Measurements from ENCODE around the gene SNTN.
A peak's percentile ranks its signal among the peaks of the same experiment; 100 is the strongest.
"Not testable (repeated sequence)": the region's sequence is repeated elsewhere in the genome, so short reads cannot be mapped to it uniquely, and the experiment has no call there.

Gene SNTN

DNA sequence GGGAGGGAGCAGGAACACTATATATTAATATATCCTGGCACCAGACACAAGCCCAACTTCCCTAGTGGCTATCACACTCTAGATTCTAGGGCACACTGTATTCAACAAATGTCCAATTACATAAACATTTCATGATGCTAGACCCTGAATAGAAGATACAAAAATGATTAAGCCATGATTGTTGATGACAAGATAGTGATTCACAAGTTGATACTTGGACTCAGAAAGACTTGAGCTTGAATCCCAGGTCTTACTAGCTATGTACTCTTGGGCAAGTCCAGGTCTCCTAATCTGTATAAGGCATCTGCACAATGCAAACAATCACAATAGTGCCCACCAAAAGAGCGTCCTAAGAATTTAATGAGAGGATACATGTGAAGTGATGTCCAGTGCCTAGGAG, 10.0 kb upstream of the SNTN start:
- no peaks in the 10 kb centered on the region for H3K36me3 ChIP-seq (ENCODE audit: control insufficient read depth, insufficient read depth, low read length)
- no peaks in the 10 kb centered on the region for H3K9me3 ChIP-seq (ENCODE audit: control insufficient read depth, insufficient read depth, low read depth, low read length)
- peaks cover 9% of the 10 kb centered on the region; the same call in 1 of the 2 replicates for H3K4me1 ChIP-seq (ENCODE audit: control insufficient read depth, insufficient read depth, low read length)
- H3K27me3 ChIP-seq (ENCODE audit: control insufficient read depth, insufficient read depth, low read length) = no peaks in the 10 kb centered on the region
- no peak overlapping the region for H3K27ac ChIP-seq (ENCODE audit: low read depth, low read length)
- H3K9ac ChIP-seq (ENCODE audit: low read length) = no peak overlapping the region
- H3K4me3 ChIP-seq (ENCODE audit: low read depth, low read length) = no peak overlapping the region

- H3K4me1 ChIP-seq (ENCODE audit: control insufficient read depth, insufficient read depth, low read length) = peaks cover 9% of the 10 kb centered on the region; the same call in 1 of the 2 replicates
- H3K27ac ChIP-seq (ENCODE audit: low read depth, low read length) = no peak overlapping the region
- no peaks in the 10 kb centered on the region for H3K9me3 ChIP-seq (ENCODE audit: control insufficient read depth, insufficient read depth, low read depth, low read length)
- H3K36me3 ChIP-seq (ENCODE audit: control insufficient read depth, insufficient read depth, low read length) = no peaks in the 10 kb centered on the region
- H3K9ac ChIP-seq (ENCODE audit: low read length) = no peak overlapping the region
- H3K4me3 ChIP-seq (ENCODE audit: low read depth, low read length) = peak overlapping the region; percentile 91
- H3K27me3 ChIP-seq (ENCODE audit: control insufficient read depth, insufficient read depth, low read length) = no peaks in the 10 kb centered on the region
These were observed 8.2 kb upstream of the SNTN start for GRCh38 chr3:63644212-63644797.

- peak overlapping the region; percentile 91 for H3K4me3 ChIP-seq (ENCODE audit: low read depth, low read length)
- not testable (repeated sequence) for H3K4me1 ChIP-seq (ENCODE audit: control insufficient read depth, insufficient read depth, low read length); H3K27me3 ChIP-seq (ENCODE audit: control insufficient read depth, insufficient read depth, low read length); H3K27ac ChIP-seq (ENCODE audit: low read depth, low read length); H3K9me3 ChIP-seq (ENCODE audit: control insufficient read depth, insufficient read depth, low read depth, low read length); H3K36me3 ChIP-seq (ENCODE audit: control insufficient read depth, insufficient read depth, low read length)
- peak overlapping the region; percentile 69 for H3K9ac ChIP-seq (ENCODE audit: low read length)
These were observed 7.3 kb upstream of the SNTN start for GRCh38 chr3:63644928-63645781.

DNA sequence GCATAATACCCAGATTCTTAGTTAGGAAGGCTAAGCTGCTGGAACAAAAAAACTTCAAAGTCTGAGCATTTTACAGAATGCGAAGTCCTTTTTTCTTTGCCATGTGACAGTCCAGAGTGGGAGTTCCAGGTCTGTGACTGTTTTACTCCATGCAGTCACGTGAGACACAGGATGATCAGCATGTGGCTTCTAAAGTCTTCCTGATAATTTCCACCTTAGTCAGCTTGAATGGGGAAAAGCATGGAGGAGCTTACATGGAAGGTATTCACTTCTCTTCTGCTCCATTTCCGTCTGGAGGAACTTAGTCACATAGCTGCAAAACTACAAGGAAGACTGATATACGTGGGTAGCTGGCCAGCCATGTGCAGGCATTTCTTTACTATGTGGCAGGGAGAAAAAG, 1.7 kb downstream of the SNTN start:
- H3K27ac ChIP-seq (ENCODE audit: low read depth, low read length) = no peak overlapping the region
- no peaks in the 10 kb centered on the region for H3K36me3 ChIP-seq (ENCODE audit: control insufficient read depth, insufficient read depth, low read length)

DNA sequence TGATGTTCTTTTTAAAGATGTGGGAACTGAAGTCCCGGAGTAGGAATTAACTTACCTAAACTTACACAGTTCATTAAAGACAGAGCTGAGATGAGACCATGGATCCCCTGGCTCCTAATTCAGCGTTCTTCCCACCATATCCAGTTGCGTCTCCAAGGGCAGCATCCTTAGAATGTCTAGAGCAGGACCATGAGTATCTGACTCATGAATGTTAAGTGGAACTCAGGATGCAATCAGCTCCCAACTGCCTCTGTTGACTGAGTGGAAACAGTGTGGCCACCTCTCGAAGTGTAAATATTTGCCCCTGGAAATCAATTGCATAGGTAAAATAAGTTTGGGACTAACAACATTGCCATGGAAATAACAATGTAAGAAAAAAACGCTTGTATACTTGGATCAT, 2.5 kb downstream of the SNTN start:
- Histone ChIP-seq H3K4me3 (ENCODE audit: low read depth, low read length) (no peak overlapping the region), H3K9me3 (ENCODE audit: control insufficient read depth, insufficient read depth, low read depth, low read length) (no peaks in the 10 kb centered on the region), H3K4me1 (ENCODE audit: control insufficient read depth, insufficient read depth, low read length) (no peaks in the 10 kb centered on the region), H3K36me3 (ENCODE audit: control insufficient read depth, insufficient read depth, low read length) (no peaks in the 10 kb centered on the region), H3K27me3 (ENCODE audit: control insufficient read depth, insufficient read depth, low read length) (no peaks in the 10 kb centered on the region), H3K9ac (ENCODE audit: low read length) (no peak overlapping the region), H3K27ac (ENCODE audit: low read depth, low read length) (no peak overlapping the region)

More for the DNA sequence above, 1.7 kb downstream of the SNTN start:
- H3K4me1 ChIP-seq (ENCODE audit: control insufficient read depth, insufficient read depth, low read length) = no peaks in the 10 kb centered on the region
- H3K4me3 ChIP-seq (ENCODE audit: low read depth, low read length) = no peak overlapping the region
- H3K27me3 ChIP-seq (ENCODE audit: control insufficient read depth, insufficient read depth, low read length) = no peaks in the 10 kb centered on the region
- H3K9me3 ChIP-seq (ENCODE audit: control insufficient read depth, insufficient read depth, low read depth, low read length) = no peaks in the 10 kb centered on the region
- no peak overlapping the region for H3K9ac ChIP-seq (ENCODE audit: low read length)

GRCh38 chr3:63655519-63655918, 3.0 kb downstream of the SNTN start:
- H3K27me3 ChIP-seq (ENCODE audit: control insufficient read depth, insufficient read depth, low read length) = no peaks in the 10 kb centered on the region
- H3K36me3 ChIP-seq (ENCODE audit: control insufficient read depth, insufficient read depth, low read length) = no peaks in the 10 kb centered on the region
- no peak overlapping the region for H3K27ac ChIP-seq (ENCODE audit: low read depth, low read length)
- H3K4me3 ChIP-seq (ENCODE audit: low read depth, low read length) = no peak overlapping the region
- H3K9me3 ChIP-seq (ENCODE audit: control insufficient read depth, insufficient read depth, low read depth, low read length) = no peaks in the 10 kb centered on the region
- H3K4me1 ChIP-seq (ENCODE audit: control insufficient read depth, insufficient read depth, low read length) = no peaks in the 10 kb centered on the region
- no peak overlapping the region for H3K9ac ChIP-seq (ENCODE audit: low read length)

GRCh38 chr3:63656786-63657185, 4.3 kb downstream of the SNTN start:
- no peaks in the 10 kb centered on the region for H3K9me3 ChIP-seq (ENCODE audit: control insufficient read depth, insufficient read depth, low read depth, low read length)
- no peak overlapping the region for H3K9ac ChIP-seq (ENCODE audit: low read length)
- H3K4me3 ChIP-seq (ENCODE audit: low read depth, low read length) = no peak overlapping the region
- H3K36me3 ChIP-seq (ENCODE audit: control insufficient read depth, insufficient read depth, low read length) = no peaks in the 10 kb centered on the region
- no peaks in the 10 kb centered on the region for H3K27me3 ChIP-seq (ENCODE audit: control insufficient read depth, insufficient read depth, low read length)
- no peaks in the 10 kb centered on the region for H3K4me1 ChIP-seq (ENCODE audit: control insufficient read depth, insufficient read depth, low read length)
- no peak overlapping the region for H3K27ac ChIP-seq (ENCODE audit: low read depth, low read length)

GRCh38 chr3:63661242-63661641, 8.8 kb downstream of the SNTN start:
- Histone ChIP-seq H3K9ac (ENCODE audit: low read length) (no peak overlapping the region), H3K27me3 (ENCODE audit: control insufficient read depth, insufficient read depth, low read length) (no peaks in the 10 kb centered on the region), H3K4me3 (ENCODE audit: low read depth, low read length) (no peak overlapping the region), H3K27ac (ENCODE audit: low read depth, low read length) (no peak overlapping the region), H3K9me3 (ENCODE audit: control insufficient read depth, insufficient read depth, low read depth, low read length) (no peaks in the 10 kb centered on the region), H3K4me1 (ENCODE audit: control insufficient read depth, insufficient read depth, low read length) (no peaks in the 10 kb centered on the region), H3K36me3 (ENCODE audit: control insufficient read depth, insufficient read depth, low read length) (no peaks in the 10 kb centered on the region)

DNA sequence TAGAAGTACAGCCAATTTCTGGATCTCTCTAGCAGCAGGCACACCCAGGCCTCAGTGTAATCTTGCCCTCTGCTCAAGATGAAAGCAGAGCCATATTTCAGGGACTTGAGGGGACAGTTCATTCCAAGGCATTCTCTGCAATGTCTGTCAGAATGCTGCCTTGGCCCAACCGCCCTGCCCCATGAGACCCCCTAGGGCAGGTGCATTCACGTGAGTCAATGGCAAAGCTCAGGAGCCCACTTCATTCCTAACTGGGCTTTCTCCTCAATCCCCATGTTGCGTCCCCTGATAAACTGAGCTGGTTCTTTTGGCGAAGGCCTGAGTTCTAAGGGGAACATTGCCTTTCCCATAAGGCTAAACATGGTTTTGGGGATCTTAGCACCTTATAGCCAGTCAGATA, 9.5 kb downstream of the SNTN start:
- no peak overlapping the region for H3K9ac ChIP-seq (ENCODE audit: low read length)
- no peaks in the 10 kb centered on the region for H3K4me1 ChIP-seq (ENCODE audit: control insufficient read depth, insufficient read depth, low read length)
- no peaks in the 10 kb centered on the region for H3K36me3 ChIP-seq (ENCODE audit: control insufficient read depth, insufficient read depth, low read length)
- no peak overlapping the region for H3K4me3 ChIP-seq (ENCODE audit: low read depth, low read length)
- no peaks in the 10 kb centered on the region for H3K27me3 ChIP-seq (ENCODE audit: control insufficient read depth, insufficient read depth, low read length)
- H3K27ac ChIP-seq (ENCODE audit: low read depth, low read length) = no peak overlapping the region
- no peaks in the 10 kb centered on the region for H3K9me3 ChIP-seq (ENCODE audit: control insufficient read depth, insufficient read depth, low read depth, low read length)

GRCh38 chr3:63662500-63662899, 10.0 kb downstream of the SNTN start:
- Histone ChIP-seq H3K27me3 (ENCODE audit: control insufficient read depth, insufficient read depth, low read length) (no peaks in the 10 kb centered on the region), H3K4me1 (ENCODE audit: control insufficient read depth, insufficient read depth, low read length) (no peaks in the 10 kb centered on the region), H3K9ac (ENCODE audit: low read length) (no peak overlapping the region), H3K9me3 (ENCODE audit: control insufficient read depth, insufficient read depth, low read depth, low read length) (no peaks in the 10 kb centered on the region), H3K4me3 (ENCODE audit: low read depth, low read length) (no peak overlapping the region), H3K27ac (ENCODE audit: low read depth, low read length) (no peak overlapping the region), H3K36me3 (ENCODE audit: control insufficient read depth, insufficient read depth, low read length) (no peaks in the 10 kb centered on the region)

GRCh38 chr3:63670544-63670943, 18.1 kb downstream of the SNTN start:
- H3K4me3 ChIP-seq (ENCODE audit: low read depth, low read length) = no peak overlapping the region
- no peak overlapping the region for H3K9ac ChIP-seq (ENCODE audit: low read length)

More at GRCh38 chr3:63670544-63670943, 18.1 kb downstream of the SNTN start:
- H3K36me3 ChIP-seq (ENCODE audit: control insufficient read depth, insufficient read depth, low read length) = no peaks in the 10 kb centered on the region
- no peaks in the 10 kb centered on the region for H3K4me1 ChIP-seq (ENCODE audit: control insufficient read depth, insufficient read depth, low read length)
- H3K27ac ChIP-seq (ENCODE audit: low read depth, low read length) = no peak overlapping the region
- 0 out of 2 replicates have a peak, but pooled peaks cover 2% of the 10 kb centered on the region for H3K27me3 ChIP-seq (ENCODE audit: control insufficient read depth, insufficient read depth, low read length)
- H3K9me3 ChIP-seq (ENCODE audit: control insufficient read depth, insufficient read depth, low read depth, low read length) = no peaks in the 10 kb centered on the region
